ENCODE data around the gene C19orf85. TPM values are rescaled to one million over a fixed set of nuclear protein-coding genes. Genes with fewer than 3 reads are reported as not detected.
A peak's percentile ranks its signal among the peaks of the same experiment; 100 is the strongest.

Gene C19orf85
- total and polyA plus RNA-seq, 7 donors, result 0.07 TPM; not detected in 6

DNA sequence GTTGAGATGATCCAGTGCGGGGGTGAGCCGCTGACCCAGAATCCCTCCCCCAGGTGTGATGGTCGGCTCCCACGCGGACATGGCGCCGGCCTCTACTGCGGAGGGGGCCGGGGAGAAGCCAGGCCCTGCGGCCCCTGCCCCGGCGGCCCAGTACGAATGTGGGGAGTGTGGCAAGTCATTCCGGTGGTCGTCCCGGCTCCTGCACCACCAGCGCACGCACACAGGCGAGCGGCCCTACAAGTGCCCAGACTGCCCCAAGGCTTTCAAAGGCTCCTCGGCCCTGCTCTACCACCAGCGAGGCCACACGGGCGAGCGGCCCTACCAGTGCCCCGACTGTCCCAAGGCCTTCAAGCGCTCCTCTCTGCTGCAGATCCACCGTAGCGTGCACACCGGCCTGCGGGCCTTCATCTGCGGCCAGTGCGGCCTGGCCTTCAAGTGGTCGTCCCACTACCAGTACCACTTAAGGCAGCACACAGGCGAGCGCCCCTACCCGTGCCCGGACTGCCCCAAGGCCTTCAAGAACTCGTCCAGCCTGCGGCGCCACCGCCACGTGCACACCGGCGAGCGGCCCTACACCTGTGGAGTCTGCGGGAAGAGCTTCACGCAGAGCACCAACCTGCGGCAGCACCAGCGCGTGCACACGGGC lies 16.7 kb upstream of the C19orf85 start:
- Histone ChIP-seq H3K27ac (no peak overlapping the region), H3K36me3 (peaks cover 0 to 24% (median 14%) of the 10 kb centered on the region in 4 donors), H3K9me3 (no peaks in the 10 kb centered on the region), H3K27me3 (no peaks in the 10 kb centered on the region), H3K4me3 (no peak overlapping the region), H3K4me1 (peaks cover 0 to 40% (median 36%) of the 10 kb centered on the region in 4 donors)
- TF ChIP-seq POLR2AphosphoS5 (IDR thresholded peaks at IDR 0.05) (no peak), EP300 (IDR thresholded peaks at IDR 0.05) (no peak), POLR2A (IDR thresholded peaks at IDR 0.05) (no peak)
- TF ChIP-seq, protein P1, sequence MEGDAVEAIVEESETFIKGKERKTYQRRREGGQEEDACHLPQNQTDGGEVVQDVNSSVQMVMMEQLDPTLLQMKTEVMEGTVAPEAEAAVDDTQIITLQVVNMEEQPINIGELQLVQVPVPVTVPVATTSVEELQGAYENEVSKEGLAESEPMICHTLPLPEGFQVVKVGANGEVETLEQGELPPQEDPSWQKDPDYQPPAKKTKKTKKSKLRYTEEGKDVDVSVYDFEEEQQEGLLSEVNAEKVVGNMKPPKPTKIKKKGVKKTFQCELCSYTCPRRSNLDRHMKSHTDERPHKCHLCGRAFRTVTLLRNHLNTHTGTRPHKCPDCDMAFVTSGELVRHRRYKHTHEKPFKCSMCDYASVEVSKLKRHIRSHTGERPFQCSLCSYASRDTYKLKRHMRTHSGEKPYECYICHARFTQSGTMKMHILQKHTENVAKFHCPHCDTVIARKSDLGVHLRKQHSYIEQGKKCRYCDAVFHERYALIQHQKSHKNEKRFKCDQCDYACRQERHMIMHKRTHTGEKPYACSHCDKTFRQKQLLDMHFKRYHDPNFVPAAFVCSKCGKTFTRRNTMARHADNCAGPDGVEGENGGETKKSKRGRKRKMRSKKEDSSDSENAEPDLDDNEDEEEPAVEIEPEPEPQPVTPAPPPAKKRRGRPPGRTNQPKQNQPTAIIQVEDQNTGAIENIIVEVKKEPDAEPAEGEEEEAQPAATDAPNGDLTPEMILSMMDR (IDR thresholded peaks at IDR 0.05), result no peak
- WGBS, 2 donors, result 96 to 97% methylated on average over 52 of the region's 52 CpGs
- intact Hi-C loops (cut with DNase I), result no loop called here
- DNase-seq, result no peak

DNA sequence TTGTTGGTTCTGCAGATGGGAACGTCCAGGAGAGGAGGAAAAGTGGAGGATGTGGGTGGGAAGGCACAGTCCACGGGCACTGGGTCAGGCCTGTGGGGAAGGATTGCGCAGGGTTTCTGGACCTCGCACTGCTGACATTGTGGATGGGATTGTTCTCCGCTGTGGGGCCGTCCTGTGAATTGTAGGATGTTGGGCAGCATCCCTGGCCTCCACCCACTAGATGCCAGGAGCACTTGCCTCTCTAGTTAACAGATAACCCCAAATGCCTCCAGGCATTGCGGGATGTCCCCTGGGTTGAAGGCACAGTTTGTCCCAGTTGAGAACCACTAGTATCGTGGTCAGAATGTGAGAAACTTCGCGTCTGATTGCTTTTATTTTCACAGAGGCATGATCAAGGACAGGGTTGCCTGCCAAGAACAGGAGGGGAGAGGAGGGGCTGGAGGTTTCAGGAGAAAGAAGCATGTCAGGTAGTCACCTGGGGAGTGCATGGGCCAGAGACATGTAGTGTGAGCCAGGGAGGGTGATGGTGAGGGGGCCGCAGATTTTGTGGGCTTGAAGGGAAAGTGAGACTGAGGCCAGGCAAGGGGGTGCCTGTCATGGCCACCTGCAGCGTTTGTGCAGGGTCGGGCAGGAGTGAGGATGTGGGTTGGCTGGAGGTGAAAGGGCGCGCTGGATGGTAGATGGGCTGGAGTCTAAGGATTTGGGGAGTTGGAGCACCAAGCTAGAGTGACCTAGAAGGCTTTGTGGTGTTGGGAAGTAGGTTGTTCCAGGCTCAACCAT lies 15.1 kb upstream of the C19orf85 start:
- no peak for DNase-seq
- TF ChIP-seq POLR2A (IDR thresholded peaks at IDR 0.05), result no peak
- no peak for TF ChIP-seq EP300 (IDR thresholded peaks at IDR 0.05)
- no peak for TF ChIP-seq POLR2AphosphoS5 (IDR thresholded peaks at IDR 0.05)
- Histone ChIP-seq H3K27me3 (no peaks in the 10 kb centered on the region), H3K36me3 (peaks cover 0 to 24% (median 14%) of the 10 kb centered on the region in 4 donors), H3K9me3 (no peaks in the 10 kb centered on the region), H3K4me1 (peaks cover 3 to 30% (median 26%) of the 10 kb centered on the region in 4 donors), H3K4me3 (no peak overlapping the region), H3K27ac (no peak overlapping the region)
- 72 to 80% methylated on average over 15 of the region's 15 CpGs for WGBS, 2 donors
- intact Hi-C loops (cut with DNase I), result no loop called here

DNA sequence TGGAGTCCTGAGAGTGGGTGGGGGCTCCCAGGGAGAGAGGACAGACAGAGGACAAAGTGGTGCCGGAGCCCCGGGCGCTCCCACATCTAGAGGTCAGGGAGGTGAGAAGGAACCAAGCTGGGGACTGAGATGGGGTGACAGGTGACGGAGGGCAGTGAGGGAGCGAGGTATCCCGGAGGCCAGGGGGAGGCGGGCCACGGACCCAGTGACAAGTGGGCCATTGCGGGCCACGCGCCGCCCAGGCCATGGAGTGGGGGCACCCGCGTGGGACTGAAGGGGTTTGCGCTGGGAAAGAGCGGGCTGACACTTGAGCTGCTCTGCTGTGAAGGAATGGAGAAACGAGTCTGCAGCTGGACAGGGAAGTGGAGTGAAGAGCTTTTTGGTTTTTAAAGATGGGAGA lies 14.5 kb upstream of the C19orf85 start:
- Histone ChIP-seq H3K4me3 (no peak overlapping the region), H3K36me3 (peaks cover 0 to 24% (median 14%) of the 10 kb centered on the region in 4 donors), H3K4me1 (peaks cover 3 to 24% (median 21%) of the 10 kb centered on the region in 4 donors), H3K9me3 (no peaks in the 10 kb centered on the region), H3K27ac (no peak overlapping the region), H3K27me3 (no peaks in the 10 kb centered on the region)
- DNase-seq, result no peak
- intact Hi-C loops (cut with DNase I), result no loop called here
- WGBS, 2 donors, result 89 to 93% methylated on average over 17 of the region's 17 CpGs
- TF ChIP-seq POLR2AphosphoS5 (IDR thresholded peaks at IDR 0.05), result no peak
- TF ChIP-seq EP300 (IDR thresholded peaks at IDR 0.05), result no peak
- TF ChIP-seq, protein P1 (IDR thresholded peaks at IDR 0.05), result no peak
- no peak for TF ChIP-seq POLR2A (IDR thresholded peaks at IDR 0.05)

DNA sequence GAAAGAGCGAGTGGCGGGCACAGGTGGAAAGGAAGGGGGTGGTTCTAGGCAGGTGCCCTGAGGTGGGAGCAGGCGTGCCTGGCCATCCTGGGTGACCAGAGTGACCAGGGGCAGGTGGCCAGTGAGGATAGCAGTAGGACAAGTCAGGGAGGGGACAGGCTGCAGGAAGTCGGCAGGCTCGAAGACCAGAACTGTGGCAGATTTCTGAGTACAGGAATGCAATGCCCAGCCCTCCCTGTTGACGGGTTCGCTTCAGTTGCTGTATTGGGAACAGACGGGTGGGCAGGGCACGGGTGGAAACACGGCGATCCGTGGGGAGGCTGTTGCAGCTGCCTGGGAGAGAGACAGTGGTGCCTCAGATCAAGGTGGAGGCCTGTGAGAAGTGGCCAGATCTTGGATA lies 13.8 kb upstream of the C19orf85 start:
- H3K27ac ChIP-seq, result no peak overlapping the region
- H3K27me3 ChIP-seq, result no peaks in the 10 kb centered on the region
- H3K4me3 ChIP-seq, result no peak overlapping the region
- 93 to 94% methylated on average over 12 of the region's 12 CpGs for WGBS, 2 donors
- no peak for DNase-seq
- no peak for TF ChIP-seq POLR2A (IDR thresholded peaks at IDR 0.05)
- TF ChIP-seq EP300 (IDR thresholded peaks at IDR 0.05), result no peak
- no peak for TF ChIP-seq POLR2AphosphoS5 (IDR thresholded peaks at IDR 0.05)
- TF ChIP-seq, protein P1 (IDR thresholded peaks at IDR 0.05), result no peak
- intact Hi-C loops (cut with DNase I), result no loop called here
- H3K4me1 ChIP-seq, result peaks cover 3 to 20% (median 18%) of the 10 kb centered on the region in 4 donors
- H3K9me3 ChIP-seq, result no peaks in the 10 kb centered on the region
- peaks cover 0 to 23% (median 12%) of the 10 kb centered on the region in 4 donors for H3K36me3 ChIP-seq

DNA sequence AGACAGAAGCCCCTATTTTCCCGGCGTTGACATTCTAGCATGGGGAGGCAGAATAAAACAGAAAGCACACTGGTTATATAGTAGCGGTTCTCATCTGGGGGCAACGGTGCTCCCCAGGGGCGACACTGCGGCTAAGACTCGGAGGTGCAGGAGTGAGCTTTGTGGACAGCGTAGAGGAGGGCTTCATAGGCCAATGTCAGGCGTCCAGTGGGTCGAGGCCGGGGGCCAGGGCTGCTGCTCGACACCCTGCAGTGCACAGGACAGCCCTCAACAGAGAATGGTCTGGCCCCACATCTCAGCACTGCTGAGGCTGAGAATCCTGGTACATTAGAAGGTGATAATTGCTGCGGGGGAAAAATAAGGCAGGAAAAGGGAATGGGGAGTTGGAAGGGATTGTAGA lies 13.4 kb upstream of the C19orf85 start:
- Histone ChIP-seq H3K27ac (peak overlapping the region in 2 of 4 donors; percentile 91 to 95), H3K4me3 (no peak overlapping the region), H3K27me3 (no peaks in the 10 kb centered on the region), H3K36me3 (peaks cover 0 to 18% (median 8%) of the 10 kb centered on the region in 4 donors), H3K9me3 (no peaks in the 10 kb centered on the region), H3K4me1 (peaks cover 3 to 20% (median 18%) of the 10 kb centered on the region in 4 donors)
- TF ChIP-seq EP300 (IDR thresholded peaks at IDR 0.05) (no peak), POLR2AphosphoS5 (IDR thresholded peaks at IDR 0.05) (no peak), POLR2A (IDR thresholded peaks at IDR 0.05) (no peak)
- TF ChIP-seq, protein P1 (IDR thresholded peaks at IDR 0.05), result no peak
- intact Hi-C loops (cut with DNase I), result no loop called here
- DNase-seq, result no peak
- 92 to 93% methylated on average over 13 of the region's 13 CpGs for WGBS, 2 donors
